H1 (cell line): ENCODE results near the gene PDCL3. TPM values are rescaled to one million over a fixed set of nuclear protein-coding genes. Genes with fewer than 3 reads are reported as not detected.

Experiments
- ATF2 ChIP-seq: IDR thresholded peaks from 2 replicates; pipeline ENCODE4 v1.6.1; 2012; ENCODE audit warnings: low read length, inconsistent platforms
- EZH2 ChIP-seq: fragments of 200-600 bp; sonication (generic); IDR thresholded peaks from 2 replicates; pipeline ENCODE4 v1.7.1; 2012; ENCODE audit warnings: low read depth, mild to moderate bottlenecking, moderate library complexity, low read length, inconsistent platforms; ENCODE audit not compliant: severe bottlenecking
- RFX5 ChIP-seq: IDR thresholded peaks from 2 replicates; pipeline ENCODE4 v1.6.1; 2011; ENCODE audit warnings: low read depth, low read length, improper control_type of control experiment, borderline replicate concordance
- TEAD4 ChIP-seq: IDR thresholded peaks from 2 replicates; pipeline ENCODE4 v1.6.1; 2012; ENCODE audit warnings: low read depth, low read length, inconsistent platforms, mixed read lengths
- polyA plus RNA-seq, 7 experiments: library from polyadenylated mRNA; depleted of rRNA in 3 of 7; stranded (reverse) in 5 of 7; unstranded in 2 of 7; fragments of >200 nt in 5 of 7; fragments of 200-250 nt in 2 of 7; gene quantifications; 1 replicate in 5 of 7; 2 replicates in 1 of 7; 4 replicates in 1 of 7; pipeline versions ENCODE4 v1.2.1 to v1.2.3, GENCODE V29; 2011 to 2013; ENCODE audit warnings: missing spikeins in 2 of 7, mixed read lengths in 2 of 7
- total RNA-seq: library from RNA; stranded (reverse); fragmentation: NEBNext Ultra II Directional; extraction: Animal tissue kit (Norgen Biotek cat#: 25700); gene quantifications from 2 replicates; pipeline ENCODE4 v1.2.1, GENCODE V29; 2021
- TF ChIP-seq, protein P1 (sequence below): fragments of 300-600 bp; sonication (generic); IDR thresholded peaks from 2 replicates; pipeline ENCODE4 v1.7.1; 2012; ENCODE audit warnings: low read length, moderate library complexity, mild to moderate bottlenecking, inconsistent platforms; ENCODE audit not compliant: insufficient replicate concordance

The PDCL3 gene
- total and polyA plus RNA-seq, 2 of the 8 experiments (the other 6 are each of a cell fraction or from before 2014, with no cell fraction given) = 19.8 to 29.4 TPM

DNA sequence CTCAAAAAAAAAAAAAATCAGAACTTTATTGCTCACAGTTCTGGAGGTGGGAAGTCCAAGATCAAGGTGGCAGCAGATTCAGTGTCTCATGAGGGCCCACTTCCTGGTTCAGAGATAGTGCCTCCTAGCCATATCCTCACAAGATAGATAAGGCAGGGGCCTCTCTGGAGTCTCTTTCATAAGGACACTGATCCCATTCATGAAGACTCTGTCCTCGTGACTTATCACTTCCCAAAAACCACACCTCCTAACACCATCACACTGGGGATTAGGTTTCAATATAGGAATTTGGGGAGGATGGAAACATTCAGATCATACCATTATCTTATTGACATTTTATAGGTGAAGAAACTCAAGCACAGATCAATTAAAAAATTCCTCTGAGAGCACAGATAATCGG lies 61.1 kb downstream of the PDCL3 start (continued):
- TF ChIP-seq, protein P1, sequence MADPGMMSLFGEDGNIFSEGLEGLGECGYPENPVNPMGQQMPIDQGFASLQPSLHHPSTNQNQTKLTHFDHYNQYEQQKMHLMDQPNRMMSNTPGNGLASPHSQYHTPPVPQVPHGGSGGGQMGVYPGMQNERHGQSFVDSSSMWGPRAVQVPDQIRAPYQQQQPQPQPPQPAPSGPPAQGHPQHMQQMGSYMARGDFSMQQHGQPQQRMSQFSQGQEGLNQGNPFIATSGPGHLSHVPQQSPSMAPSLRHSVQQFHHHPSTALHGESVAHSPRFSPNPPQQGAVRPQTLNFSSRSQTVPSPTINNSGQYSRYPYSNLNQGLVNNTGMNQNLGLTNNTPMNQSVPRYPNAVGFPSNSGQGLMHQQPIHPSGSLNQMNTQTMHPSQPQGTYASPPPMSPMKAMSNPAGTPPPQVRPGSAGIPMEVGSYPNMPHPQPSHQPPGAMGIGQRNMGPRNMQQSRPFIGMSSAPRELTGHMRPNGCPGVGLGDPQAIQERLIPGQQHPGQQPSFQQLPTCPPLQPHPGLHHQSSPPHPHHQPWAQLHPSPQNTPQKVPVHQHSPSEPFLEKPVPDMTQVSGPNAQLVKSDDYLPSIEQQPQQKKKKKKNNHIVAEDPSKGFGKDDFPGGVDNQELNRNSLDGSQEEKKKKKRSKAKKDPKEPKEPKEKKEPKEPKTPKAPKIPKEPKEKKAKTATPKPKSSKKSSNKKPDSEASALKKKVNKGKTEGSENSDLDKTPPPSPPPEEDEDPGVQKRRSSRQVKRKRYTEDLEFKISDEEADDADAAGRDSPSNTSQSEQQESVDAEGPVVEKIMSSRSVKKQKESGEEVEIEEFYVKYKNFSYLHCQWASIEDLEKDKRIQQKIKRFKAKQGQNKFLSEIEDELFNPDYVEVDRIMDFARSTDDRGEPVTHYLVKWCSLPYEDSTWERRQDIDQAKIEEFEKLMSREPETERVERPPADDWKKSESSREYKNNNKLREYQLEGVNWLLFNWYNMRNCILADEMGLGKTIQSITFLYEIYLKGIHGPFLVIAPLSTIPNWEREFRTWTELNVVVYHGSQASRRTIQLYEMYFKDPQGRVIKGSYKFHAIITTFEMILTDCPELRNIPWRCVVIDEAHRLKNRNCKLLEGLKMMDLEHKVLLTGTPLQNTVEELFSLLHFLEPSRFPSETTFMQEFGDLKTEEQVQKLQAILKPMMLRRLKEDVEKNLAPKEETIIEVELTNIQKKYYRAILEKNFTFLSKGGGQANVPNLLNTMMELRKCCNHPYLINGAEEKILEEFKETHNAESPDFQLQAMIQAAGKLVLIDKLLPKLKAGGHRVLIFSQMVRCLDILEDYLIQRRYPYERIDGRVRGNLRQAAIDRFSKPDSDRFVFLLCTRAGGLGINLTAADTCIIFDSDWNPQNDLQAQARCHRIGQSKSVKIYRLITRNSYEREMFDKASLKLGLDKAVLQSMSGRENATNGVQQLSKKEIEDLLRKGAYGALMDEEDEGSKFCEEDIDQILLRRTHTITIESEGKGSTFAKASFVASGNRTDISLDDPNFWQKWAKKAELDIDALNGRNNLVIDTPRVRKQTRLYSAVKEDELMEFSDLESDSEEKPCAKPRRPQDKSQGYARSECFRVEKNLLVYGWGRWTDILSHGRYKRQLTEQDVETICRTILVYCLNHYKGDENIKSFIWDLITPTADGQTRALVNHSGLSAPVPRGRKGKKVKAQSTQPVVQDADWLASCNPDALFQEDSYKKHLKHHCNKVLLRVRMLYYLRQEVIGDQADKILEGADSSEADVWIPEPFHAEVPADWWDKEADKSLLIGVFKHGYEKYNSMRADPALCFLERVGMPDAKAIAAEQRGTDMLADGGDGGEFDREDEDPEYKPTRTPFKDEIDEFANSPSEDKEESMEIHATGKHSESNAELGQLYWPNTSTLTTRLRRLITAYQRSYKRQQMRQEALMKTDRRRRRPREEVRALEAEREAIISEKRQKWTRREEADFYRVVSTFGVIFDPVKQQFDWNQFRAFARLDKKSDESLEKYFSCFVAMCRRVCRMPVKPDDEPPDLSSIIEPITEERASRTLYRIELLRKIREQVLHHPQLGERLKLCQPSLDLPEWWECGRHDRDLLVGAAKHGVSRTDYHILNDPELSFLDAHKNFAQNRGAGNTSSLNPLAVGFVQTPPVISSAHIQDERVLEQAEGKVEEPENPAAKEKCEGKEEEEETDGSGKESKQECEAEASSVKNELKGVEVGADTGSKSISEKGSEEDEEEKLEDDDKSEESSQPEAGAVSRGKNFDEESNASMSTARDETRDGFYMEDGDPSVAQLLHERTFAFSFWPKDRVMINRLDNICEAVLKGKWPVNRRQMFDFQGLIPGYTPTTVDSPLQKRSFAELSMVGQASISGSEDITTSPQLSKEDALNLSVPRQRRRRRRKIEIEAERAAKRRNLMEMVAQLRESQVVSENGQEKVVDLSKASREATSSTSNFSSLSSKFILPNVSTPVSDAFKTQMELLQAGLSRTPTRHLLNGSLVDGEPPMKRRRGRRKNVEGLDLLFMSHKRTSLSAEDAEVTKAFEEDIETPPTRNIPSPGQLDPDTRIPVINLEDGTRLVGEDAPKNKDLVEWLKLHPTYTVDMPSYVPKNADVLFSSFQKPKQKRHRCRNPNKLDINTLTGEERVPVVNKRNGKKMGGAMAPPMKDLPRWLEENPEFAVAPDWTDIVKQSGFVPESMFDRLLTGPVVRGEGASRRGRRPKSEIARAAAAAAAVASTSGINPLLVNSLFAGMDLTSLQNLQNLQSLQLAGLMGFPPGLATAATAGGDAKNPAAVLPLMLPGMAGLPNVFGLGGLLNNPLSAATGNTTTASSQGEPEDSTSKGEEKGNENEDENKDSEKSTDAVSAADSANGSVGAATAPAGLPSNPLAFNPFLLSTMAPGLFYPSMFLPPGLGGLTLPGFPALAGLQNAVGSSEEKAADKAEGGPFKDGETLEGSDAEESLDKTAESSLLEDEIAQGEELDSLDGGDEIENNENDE = no peak
- no peak for TF ChIP-seq RFX5
- no peak for TF ChIP-seq TEAD4
- TF ChIP-seq EZH2 = no peak
- TF ChIP-seq ATF2 = no peak
